HK-2 (cell line): ENCODE measurements around the gene PWWP2B.

Source experiments
- DNase-seq: peaks from one replicate; pipeline ENCODE4 v3.0.0-alpha.2; 2018; ENCODE audit not compliant: unreplicated experiment

The PWWP2B gene

GRCh38 chr10:132407243-132407746 lies 10.3 kb downstream of the PWWP2B start:
- DNase-seq = no peak

- DNase-seq = no peak
Measured at GRCh38 chr10:132407846-132408278, 10.9 kb downstream of the PWWP2B start.

GRCh38 chr10:132408367-132408781 lies 11.4 kb downstream of the PWWP2B start:
- DNase-seq = no peak

- DNase-seq = no peak
Measured at GRCh38 chr10:132408823-132409666, 12.0 kb downstream of the PWWP2B start.

- no peak for DNase-seq
Measured at GRCh38 chr10:132409667-132410028, 12.6 kb downstream of the PWWP2B start.

- no peak for DNase-seq
Measured at GRCh38 chr10:132410056-132410778, 13.2 kb downstream of the PWWP2B start.

GRCh38 chr10:132410779-132411532 lies 14.0 kb downstream of the PWWP2B start:
- DNase-seq = no peak

GRCh38 chr10:132411561-132412253 lies 14.7 kb downstream of the PWWP2B start:
- no peak for DNase-seq

GRCh38 chr10:132412316-132413192 lies 15.6 kb downstream of the PWWP2B start:
- no peak for DNase-seq

- DNase-seq = no peak
Measured at GRCh38 chr10:132413226-132414205, 16.5 kb downstream of the PWWP2B start.

- DNase-seq = no peak
Measured at GRCh38 chr10:132414402-132415016, 17.5 kb downstream of the PWWP2B start.

- DNase-seq = no peak
Measured at GRCh38 chr10:132415255-132415654, 18.3 kb downstream of the PWWP2B start.

- DNase-seq = no peak
Measured at GRCh38 chr10:132415956-132416355, 19.0 kb downstream of the PWWP2B start.

GRCh38 chr10:132416566-132417256 lies 19.7 kb downstream of the PWWP2B start:
- DNase-seq = no peak

GRCh38 chr10:132417257-132417910 lies 20.4 kb downstream of the PWWP2B start:
- no peak for DNase-seq

GRCh38 chr10:132417957-132418441 lies 21.0 kb downstream of the PWWP2B start:
- DNase-seq = no peak
